Right atrium auricular region (tissue), 2 donors: ENCODE data around the gene TRDN. TPM values are rescaled to one million over a fixed set of nuclear protein-coding genes. Genes with fewer than 3 reads are reported as not detected.
A peak's percentile ranks its signal among the peaks of the same experiment; 100 is the strongest.
"Not testable (repeated sequence)": the region's sequence is repeated elsewhere in the genome, so short reads cannot be mapped to it uniquely, and the experiment has no call there.

Experiments
- DNase-seq: peaks from one replicate; pipeline ENCODE4 v3.0.0-alpha.2; 2019; ENCODE audit warnings: low spot score
- H3K27ac ChIP-seq, 2 donors: fragments of 200-600 bp; sonication (generic); 1 replicate in 1 of 2; 2 replicates in 1 of 2; pipeline ENCODE4 v1.5.1; 2016 to 2019
- H3K27me3 ChIP-seq, 2 donors: fragments of 200-600 bp; sonication (generic); one replicate each; pipeline versions ENCODE4 v1.5.1 to v1.6.0; 2017 to 2019
- H3K36me3 ChIP-seq: fragments of 200-600 bp; sonication (generic); one replicate; pipeline ENCODE4 v1.5.1; 2016
- H3K4me1 ChIP-seq, 2 donors: fragments of 200-600 bp; sonication (generic); one replicate each; pipeline versions ENCODE4 v1.5.1 to v1.6.0; 2017 to 2019
- H3K4me3 ChIP-seq, 2 donors: fragments of 200-600 bp; sonication (generic); 1 replicate in 1 of 2; 2 replicates in 1 of 2; pipeline ENCODE4 v1.5.1; 2017 to 2019; ENCODE audit warnings: mild to moderate bottlenecking in 1 of 2, moderate library complexity in 1 of 2
- H3K9me3 ChIP-seq, 2 donors: fragments of 200-600 bp; sonication (generic); one replicate each; pipeline ENCODE4 v1.5.1; 2019
- CTCF ChIP-seq, 2 donors: fragments of 200-600 bp; sonication (generic); IDR thresholded peaks; one replicate each; pipeline ENCODE4 v1.5.1; 2019; ENCODE audit warnings: antibody characterized with exemption in 2 of 2
- total RNA-seq, 2 donors: library from RNA; depleted of rRNA; stranded (reverse); fragments of >200 nt; gene quantifications; one replicate each; pipeline ENCODE4 v1.1.0, GENCODE V29; 2016

TRDN gene
- total RNA-seq, 2 donors from 2014 or later: 90.2 to 217 TPM

- H3K36me3 ChIP-seq: no peaks in the 10 kb centered on the region
- H3K4me3 ChIP-seq: no peak overlapping the region
- H3K4me1 ChIP-seq: no peaks in the 10 kb centered on the region
- H3K9me3 ChIP-seq: no peaks in the 10 kb centered on the region
- H3K27me3 ChIP-seq: no peaks in the 10 kb centered on the region
- no peak for DNase-seq
- no peak for TF ChIP-seq CTCF (IDR thresholded peaks at IDR 0.05)
- no peak overlapping the region for H3K27ac ChIP-seq
Observed at GRCh38 chr6:123329337-123329736, 307.4 kb downstream of the TRDN start.

- no peak overlapping the region for H3K27ac ChIP-seq
- no peaks in the 10 kb centered on the region for H3K9me3 ChIP-seq
- no peak for DNase-seq
- no peaks in the 10 kb centered on the region for H3K36me3 ChIP-seq
- no peaks in the 10 kb centered on the region for H3K4me1 ChIP-seq
- no peak for TF ChIP-seq CTCF (IDR thresholded peaks at IDR 0.05)
- no peaks in the 10 kb centered on the region for H3K27me3 ChIP-seq
- no peak overlapping the region for H3K4me3 ChIP-seq
Observed at GRCh38 chr6:123323452-123324329, 313.1 kb downstream of the TRDN start.

GRCh38 chr6:123321020-123321419 lies 315.7 kb downstream of the TRDN start:
- H3K36me3 ChIP-seq: no peaks in the 10 kb centered on the region
- no peak for TF ChIP-seq CTCF (IDR thresholded peaks at IDR 0.05)
- H3K4me3 ChIP-seq: no peak overlapping the region
- no peaks in the 10 kb centered on the region for H3K4me1 ChIP-seq
- no peaks in the 10 kb centered on the region for H3K9me3 ChIP-seq
- H3K27me3 ChIP-seq: no peaks in the 10 kb centered on the region
- no peak overlapping the region for H3K27ac ChIP-seq
- no peak for DNase-seq

- no peaks in the 10 kb centered on the region for H3K4me1 ChIP-seq
- no peak for DNase-seq
- TF ChIP-seq CTCF (IDR thresholded peaks at IDR 0.05): peak; percentile 54 to 75
- H3K27me3 ChIP-seq: no peaks in the 10 kb centered on the region
- H3K9me3 ChIP-seq: no peaks in the 10 kb centered on the region
- H3K27ac ChIP-seq: no peak overlapping the region
- H3K4me3 ChIP-seq: no peak overlapping the region
- H3K36me3 ChIP-seq: no peaks in the 10 kb centered on the region
Observed at GRCh38 chr6:123316733-123317323, 319.9 kb downstream of the TRDN start.

- not testable (repeated sequence) for H3K4me1 ChIP-seq, H3K36me3 ChIP-seq, H3K27me3 ChIP-seq, H3K4me3 ChIP-seq, H3K9me3 ChIP-seq, DNase-seq, H3K27ac ChIP-seq
Observed at GRCh38 chr6:123314459-123314858, 322.3 kb downstream of the TRDN start.

GRCh38 chr6:123309130-123309529 lies 327.6 kb downstream of the TRDN start:
- no peak overlapping the region for H3K4me3 ChIP-seq
- DNase-seq: no peak
- H3K27ac ChIP-seq: no peak overlapping the region
- no peaks in the 10 kb centered on the region for H3K27me3 ChIP-seq
- peaks cover 0 to 5% of the 10 kb centered on the region in 2 donors for H3K4me1 ChIP-seq
- TF ChIP-seq CTCF (IDR thresholded peaks at IDR 0.05): no peak
- no peaks in the 10 kb centered on the region for H3K36me3 ChIP-seq
- H3K9me3 ChIP-seq: no peaks in the 10 kb centered on the region
